Body of pancreas (tissue), 4 donors: ENCODE measurements around the gene NFS1.

Experiments
- POLR2A ChIP-seq, 3 donors: fragments of 450-650 bp; IDR thresholded peaks; one replicate each; pipeline ENCODE4 v1.6.1; 2016; ENCODE audit warnings: antibody characterized with exemption in 3 of 3, mild to moderate bottlenecking in 2 of 3
- TF ChIP-seq, protein P1 (sequence below), 7 experiments: fragments of 450-650 bp in 4 of 7; fragments of 200-600 bp in 3 of 7; sonication (generic) in 3 of 7; IDR thresholded peaks; one replicate each; pipeline ENCODE4 v1.5.1; 2016 to 2019; ENCODE audit warnings: antibody characterized with exemption in 7 of 7

DNA sequence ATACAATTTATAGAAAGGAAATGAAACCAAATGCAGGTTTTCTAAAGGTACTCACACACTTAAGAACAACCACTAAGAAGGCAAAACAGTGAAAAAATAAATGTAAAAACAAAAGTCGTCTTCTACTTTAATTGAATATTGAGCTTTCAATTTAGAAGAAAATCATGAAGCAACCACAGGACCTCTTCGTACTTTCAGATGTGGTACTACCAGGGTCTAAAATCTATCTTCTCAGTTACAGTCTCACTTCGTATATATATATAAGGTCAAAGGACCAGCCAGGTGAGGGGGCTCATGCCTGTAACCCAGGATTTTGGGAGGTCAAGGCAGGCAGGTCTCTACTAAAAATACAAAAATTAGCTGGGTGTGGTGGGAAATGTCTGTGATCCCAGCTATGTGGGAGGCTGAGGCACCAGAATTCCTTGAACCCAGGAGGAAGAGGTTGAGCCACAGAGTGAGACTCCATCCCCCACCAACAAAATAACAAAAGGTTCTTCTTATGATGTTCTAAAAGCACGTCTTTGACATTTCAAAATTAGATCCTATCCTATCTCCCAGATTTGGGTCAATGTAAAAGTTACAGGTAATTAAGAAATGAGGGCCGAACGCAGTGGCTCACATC lies 12.5 kb upstream of the NFS1 start:
- TF ChIP-seq, protein P1, sequence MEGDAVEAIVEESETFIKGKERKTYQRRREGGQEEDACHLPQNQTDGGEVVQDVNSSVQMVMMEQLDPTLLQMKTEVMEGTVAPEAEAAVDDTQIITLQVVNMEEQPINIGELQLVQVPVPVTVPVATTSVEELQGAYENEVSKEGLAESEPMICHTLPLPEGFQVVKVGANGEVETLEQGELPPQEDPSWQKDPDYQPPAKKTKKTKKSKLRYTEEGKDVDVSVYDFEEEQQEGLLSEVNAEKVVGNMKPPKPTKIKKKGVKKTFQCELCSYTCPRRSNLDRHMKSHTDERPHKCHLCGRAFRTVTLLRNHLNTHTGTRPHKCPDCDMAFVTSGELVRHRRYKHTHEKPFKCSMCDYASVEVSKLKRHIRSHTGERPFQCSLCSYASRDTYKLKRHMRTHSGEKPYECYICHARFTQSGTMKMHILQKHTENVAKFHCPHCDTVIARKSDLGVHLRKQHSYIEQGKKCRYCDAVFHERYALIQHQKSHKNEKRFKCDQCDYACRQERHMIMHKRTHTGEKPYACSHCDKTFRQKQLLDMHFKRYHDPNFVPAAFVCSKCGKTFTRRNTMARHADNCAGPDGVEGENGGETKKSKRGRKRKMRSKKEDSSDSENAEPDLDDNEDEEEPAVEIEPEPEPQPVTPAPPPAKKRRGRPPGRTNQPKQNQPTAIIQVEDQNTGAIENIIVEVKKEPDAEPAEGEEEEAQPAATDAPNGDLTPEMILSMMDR (IDR thresholded peaks at IDR 0.05), result no peak
- TF ChIP-seq POLR2A (IDR thresholded peaks at IDR 0.05), result no peak
